GM10847 (cell line): Measurements from ENCODE around the gene HOXB2.

Experiments used
- POLR2A ChIP-seq: IDR thresholded peaks from 2 replicates; pipeline ENCODE4 v1.6.1; 2011; ENCODE audit not compliant: insufficient read length; ENCODE audit errors: extremely low read depth

HOXB2 gene

GRCh38 chr17:48571024-48571818 is 26.3 kb upstream of the HOXB2 start:
- no peak for TF ChIP-seq POLR2A

GRCh38 chr17:48570325-48571023 is 25.6 kb upstream of the HOXB2 start:
- TF ChIP-seq POLR2A = no peak

GRCh38 chr17:48569674-48570324 is 24.9 kb upstream of the HOXB2 start:
- TF ChIP-seq POLR2A = no peak

- no peak for TF ChIP-seq POLR2A
Observed at GRCh38 chr17:48569240-48569582, 24.3 kb upstream of the HOXB2 start.

- TF ChIP-seq POLR2A = no peak
Observed at GRCh38 chr17:48568499-48569239, 23.8 kb upstream of the HOXB2 start.

- TF ChIP-seq POLR2A = no peak
Observed at GRCh38 chr17:48567646-48568354, 22.9 kb upstream of the HOXB2 start.

- TF ChIP-seq POLR2A = no peak
Observed at GRCh38 chr17:48567209-48567608, 22.3 kb upstream of the HOXB2 start.

GRCh38 chr17:48566717-48567116 is 21.8 kb upstream of the HOXB2 start:
- TF ChIP-seq POLR2A = no peak

- TF ChIP-seq POLR2A = no peak
Observed at GRCh38 chr17:48565925-48566710, 21.2 kb upstream of the HOXB2 start.

GRCh38 chr17:48565022-48565554 is 20.2 kb upstream of the HOXB2 start:
- no peak for TF ChIP-seq POLR2A

- TF ChIP-seq POLR2A = no peak
Observed at GRCh38 chr17:48564188-48565021, 19.5 kb upstream of the HOXB2 start.

GRCh38 chr17:48563867-48564187 is 18.9 kb upstream of the HOXB2 start:
- TF ChIP-seq POLR2A = no peak

GRCh38 chr17:48563385-48563838 is 18.5 kb upstream of the HOXB2 start:
- TF ChIP-seq POLR2A = no peak
